ELF-1 (cell line): ENCODE data around the gene TMEM11.
"Not testable (repeated sequence)": the region's sequence is repeated elsewhere in the genome, so short reads cannot be mapped to it uniquely, and the experiment has no call there.

Experiments used
- DNase-seq: peaks from one replicate; pipeline ENCODE4 v3.0.0-alpha.2; 2016; ENCODE audit warnings: low read depth, low spot score

Gene TMEM11

DNA sequence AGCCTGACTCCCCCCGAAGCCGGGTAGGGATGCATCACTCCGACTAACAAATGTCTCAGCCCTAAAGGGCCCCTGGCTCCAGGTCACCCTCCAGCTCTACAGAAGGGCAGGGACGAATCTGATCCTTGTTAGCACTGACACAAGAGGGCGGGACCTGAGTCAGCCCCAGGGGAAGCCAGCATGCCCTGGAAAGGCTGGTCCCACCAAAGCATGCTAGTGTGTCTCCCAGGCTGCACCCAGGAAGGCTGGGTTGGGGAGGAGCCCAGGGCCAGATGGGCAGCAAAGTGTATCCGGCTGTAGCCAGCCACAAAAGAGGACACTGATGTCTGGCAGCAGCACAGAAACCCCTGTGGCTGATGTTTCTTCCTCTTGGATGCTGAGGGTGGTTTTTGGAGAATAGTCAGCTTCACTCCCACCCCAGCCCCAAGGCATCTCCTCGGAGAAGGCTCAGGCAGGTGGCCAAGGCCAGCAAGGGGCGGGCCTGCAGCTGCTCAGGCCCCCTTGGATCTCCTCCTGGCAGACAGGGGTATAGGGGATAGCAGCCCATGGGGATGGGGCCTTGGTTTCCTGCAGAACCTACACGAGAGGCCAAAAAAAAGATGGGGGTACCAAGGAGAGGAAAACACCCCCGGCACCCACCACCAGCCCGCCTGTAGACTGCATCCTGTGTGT, 28.2 kb upstream of the TMEM11 start:
- no peak for DNase-seq

DNA sequence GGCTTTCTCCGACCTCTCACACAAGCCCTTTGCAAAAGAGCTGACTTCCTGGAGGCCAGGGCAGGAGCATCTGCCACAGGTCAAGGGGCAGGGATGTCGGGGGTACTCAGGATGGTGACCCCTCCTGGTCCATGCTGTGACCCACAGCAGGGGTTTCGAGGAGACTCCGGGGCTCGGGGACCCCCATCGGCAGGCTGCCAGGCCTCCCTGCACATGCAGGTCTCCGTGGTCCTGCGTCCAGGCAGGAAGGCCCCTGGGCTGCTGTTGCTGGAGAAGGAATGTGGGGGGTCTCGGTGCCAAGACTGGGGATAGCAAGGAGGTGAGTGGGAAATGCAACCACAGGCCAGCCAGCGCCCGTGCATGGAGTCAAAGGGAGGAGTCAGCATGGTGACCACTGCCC, 27.6 kb upstream of the TMEM11 start:
- DNase-seq, result no peak

DNA sequence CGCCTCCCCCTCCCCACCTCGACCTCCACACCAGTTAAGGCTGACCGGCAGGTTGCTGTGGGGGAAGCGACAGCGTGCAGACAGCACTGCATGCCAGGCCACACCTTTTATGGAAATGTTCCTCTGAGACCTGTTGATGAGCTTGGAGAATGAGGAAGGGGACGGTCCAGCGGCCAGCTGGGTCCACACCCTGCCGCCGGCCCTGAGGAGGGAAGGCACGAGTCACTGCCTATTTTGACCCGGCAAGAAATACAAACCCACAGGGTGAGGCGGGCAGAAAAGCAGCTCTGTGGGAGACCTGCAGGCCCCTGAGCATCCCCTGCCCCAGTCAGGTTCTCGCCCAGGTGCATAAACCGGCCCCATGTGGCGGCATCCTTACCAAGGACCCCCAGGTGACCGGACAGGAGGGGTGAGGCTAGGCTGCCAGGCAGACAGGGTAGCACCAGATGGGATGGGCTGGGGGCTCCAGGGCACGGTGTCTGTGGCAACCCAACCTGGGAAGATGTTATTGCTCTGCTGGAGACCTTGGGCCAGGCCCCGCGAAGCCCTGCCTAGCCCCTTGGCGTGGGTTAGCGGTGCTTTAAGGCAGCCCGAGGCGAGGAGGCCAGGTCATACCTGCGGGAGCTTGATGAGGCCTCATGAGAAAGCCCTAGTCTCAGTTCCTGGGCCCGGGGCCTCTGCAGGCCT, 26.6 kb upstream of the TMEM11 start:
- DNase-seq, result no peak

DNA sequence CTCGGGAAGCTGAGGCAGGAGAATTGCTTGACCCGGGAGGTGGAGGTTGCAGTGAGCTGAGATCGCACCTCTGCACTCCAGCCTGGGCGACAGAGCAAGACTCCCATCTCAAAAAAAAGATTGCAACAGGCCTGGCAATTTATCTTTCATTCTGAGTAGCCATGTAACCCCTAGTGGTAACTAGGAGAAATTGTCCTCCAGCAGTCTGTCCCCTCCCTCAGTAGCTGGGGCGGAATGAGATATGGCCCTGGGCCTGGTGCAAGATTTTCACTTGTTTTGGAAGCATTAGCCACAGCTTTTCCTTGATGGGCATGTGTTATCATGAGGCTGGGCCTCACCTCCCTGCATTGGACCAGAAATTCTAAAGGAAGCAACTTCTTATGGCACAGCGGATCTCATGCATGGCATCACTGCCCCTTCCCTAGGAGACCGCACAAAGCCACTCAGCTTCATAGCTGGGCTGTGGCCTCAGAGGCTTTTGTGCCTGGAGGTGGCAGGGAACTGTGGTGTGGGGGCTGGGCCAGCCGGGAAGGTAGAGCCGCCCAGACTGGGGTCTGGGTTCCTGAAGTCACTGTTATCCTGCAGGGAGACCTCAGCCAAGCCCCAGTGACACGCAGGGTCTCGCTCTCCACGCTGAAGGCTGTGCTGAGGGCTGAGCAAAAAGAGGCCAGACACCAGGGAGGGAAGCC, 25.9 kb upstream of the TMEM11 start:
- DNase-seq, result peak; percentile 81

DNA sequence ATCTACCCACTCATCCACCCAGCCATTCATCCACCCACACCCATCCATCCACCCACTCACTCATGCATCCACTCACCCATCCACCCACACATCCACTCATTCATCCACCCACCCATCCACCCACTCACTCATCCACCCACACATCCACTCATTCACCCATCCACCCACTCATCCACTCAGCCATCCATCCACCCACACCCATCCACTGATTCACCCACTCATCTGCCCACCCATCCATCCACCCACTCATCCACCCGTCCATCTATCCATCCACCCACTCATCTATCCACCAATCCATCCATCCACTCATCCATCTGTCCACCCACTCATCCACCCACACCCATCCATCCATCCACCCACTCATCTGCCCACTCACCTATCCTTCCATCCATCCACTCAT, 22.0 kb upstream of the TMEM11 start:
- no peak for DNase-seq

DNA sequence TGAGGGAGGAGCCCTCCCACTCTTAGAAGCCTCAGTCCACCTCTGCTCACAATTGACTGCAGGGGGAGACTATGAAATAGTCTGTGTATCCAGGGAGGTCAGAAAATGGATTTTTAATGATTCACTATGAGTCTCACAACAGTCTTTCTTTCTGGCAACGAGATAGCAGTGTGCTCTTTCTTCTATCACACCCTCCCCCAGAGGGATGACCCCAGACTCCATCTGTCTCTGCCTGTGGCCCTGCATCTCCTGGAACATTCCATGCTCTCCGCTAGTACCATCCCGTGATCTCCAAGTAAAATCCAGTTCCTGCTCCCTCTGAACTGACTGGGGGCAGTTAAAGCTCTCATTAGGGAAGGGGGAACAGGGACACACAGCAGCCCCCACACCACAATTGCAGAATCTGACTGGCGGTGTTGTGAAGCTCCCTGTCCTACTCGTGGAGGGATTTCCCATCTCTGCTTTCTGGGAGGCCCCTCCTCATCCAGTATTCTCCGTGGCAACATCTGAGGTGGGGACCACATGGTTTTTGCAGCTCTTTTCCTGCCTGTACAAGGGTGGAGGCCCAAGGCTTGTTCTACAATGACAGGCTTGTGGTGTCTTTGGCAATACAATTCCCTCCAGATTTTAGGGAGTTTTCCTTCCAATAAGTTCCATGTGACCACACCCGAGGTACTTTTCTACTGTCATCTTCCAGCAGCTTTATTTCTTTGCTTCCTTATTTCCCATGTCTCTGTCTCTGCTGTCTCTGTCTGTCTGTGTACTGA, 19.8 kb upstream of the TMEM11 start:
- no peak for DNase-seq

DNA sequence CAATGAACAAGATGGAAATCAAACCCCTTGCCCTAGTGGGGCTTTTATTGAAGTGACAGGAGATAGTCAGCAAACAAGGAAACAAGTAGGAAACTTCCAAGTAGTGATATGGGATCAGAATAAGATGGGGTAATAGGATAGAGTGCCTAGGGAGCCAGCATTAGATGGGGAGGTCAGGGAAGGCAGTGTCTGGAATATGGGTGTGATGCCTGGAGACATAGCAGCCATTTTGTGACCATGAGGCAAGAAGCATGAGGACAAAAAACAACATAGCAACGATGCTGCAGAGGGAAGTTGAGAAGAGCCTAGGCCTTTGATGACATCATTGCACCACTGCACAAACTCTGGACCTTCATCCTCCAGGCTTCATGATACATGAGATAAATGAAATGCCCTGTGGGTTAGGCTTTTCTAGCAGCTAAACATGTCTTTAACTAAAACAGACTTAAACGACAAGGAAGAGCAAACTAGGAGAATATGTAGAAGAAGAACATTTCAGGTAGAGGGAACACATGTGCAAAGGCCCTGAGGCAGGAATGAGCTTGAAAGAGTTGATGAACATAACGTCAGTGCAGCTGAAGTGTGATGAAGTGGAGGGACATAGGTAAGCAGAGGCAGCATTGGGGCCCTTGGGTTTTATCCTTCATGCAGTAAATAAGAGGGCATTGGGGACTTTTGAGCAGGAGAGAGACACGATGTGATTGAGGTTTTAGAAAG, 18.2 kb upstream of the TMEM11 start:
- no peak for DNase-seq

DNA sequence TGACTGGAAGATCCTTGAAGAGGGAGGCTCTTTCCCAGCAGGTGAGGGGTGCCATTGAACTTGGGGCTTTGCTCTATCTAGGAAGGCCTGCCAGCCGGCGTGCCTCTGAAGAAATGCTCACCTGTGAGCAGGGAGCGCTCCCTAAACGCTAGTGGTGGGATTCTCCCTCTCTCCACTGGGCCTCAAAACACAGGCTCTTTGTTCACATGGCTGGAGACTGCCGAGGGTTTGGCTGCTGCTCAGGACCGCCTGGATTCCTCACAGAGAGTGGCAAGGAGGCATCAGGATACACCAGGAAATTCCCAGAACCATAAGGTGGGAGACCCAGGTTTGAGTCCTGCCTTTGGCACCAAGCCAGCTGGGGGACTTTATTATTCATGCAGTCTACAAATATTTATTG, 17.6 kb upstream of the TMEM11 start:
- DNase-seq, result no peak

DNA sequence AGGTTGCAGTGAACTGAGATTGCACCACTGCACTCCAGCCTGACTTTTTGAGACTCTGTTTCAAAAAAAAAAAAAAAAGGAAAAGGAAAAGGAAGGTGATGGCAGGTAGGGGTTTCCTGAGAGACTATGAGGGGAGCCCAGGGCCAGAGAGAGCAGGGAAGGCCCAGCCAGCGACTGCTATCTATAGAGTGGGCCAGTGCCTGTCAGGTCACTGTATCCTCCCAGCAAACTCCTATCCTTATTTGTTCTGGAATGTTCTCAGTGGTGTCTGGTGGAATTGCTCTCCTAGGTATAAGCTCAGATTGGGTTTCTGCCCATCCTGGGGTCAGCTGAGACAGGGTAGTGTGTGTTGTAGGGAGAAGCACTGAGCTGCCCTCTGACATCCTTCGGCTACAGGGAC, 14.9 kb upstream of the TMEM11 start:
- no peak for DNase-seq

DNA sequence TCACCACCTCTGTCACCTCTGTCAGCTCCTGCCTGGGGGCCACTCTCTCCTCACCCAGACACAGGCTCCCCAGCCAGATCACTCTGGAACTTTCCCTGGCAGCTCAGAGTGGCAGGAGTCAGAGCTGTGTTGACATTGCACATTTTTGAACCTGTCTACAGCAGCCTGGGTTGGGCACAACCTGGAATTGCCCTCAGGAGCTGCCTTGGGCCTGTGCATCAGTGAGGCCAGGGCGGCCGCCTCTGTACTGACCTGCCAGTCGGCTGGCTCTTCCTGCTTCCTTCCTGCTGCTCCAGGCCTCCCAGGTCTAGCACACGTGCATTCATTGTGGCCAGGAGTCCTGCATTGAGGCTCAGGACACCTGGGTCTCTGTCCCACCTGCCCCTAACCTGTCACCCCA, 14.2 kb upstream of the TMEM11 start:
- DNase-seq, result peak; percentile 60

DNA sequence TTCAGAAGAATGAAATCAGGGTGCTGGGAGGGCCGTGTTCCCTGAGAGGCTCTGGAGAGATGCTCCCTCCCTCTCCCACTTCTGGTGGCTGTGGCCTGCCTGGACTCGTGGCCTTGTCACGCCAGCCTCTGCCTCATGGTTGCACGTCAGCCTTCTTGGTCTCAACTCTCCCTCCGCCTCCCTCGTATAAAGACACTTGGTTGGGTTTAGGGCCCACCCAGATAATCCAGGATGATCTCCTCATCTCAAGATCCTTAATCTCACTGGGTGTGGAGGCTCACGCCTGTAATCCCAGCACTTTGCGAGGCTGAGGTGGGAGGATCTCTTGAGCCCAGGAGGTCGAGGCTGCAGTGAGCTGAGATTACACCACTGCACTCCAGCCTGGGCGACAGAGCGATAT, 13.3 kb upstream of the TMEM11 start:
- not testable (repeated sequence) for DNase-seq

DNA sequence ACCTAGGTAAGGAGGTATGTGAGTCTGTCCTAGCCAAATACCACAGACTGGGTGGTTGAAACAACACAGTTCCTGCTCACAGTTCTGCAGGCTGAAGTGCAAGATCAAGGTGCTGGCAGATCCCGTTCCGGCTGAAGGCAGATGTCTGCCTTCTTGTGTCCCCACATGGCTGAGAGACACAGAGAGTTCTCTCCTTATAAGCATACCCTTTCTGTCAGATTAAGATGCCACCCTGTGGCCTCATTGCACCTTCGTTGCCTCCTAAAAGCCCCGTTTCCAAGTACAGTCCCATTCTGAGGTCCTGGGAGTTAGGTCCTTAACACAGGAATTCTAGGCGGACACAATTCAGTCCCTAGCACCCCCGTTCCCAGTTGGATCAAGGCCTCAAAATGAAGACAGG, 9.1 kb upstream of the TMEM11 start:
- DNase-seq, result no peak

DNA sequence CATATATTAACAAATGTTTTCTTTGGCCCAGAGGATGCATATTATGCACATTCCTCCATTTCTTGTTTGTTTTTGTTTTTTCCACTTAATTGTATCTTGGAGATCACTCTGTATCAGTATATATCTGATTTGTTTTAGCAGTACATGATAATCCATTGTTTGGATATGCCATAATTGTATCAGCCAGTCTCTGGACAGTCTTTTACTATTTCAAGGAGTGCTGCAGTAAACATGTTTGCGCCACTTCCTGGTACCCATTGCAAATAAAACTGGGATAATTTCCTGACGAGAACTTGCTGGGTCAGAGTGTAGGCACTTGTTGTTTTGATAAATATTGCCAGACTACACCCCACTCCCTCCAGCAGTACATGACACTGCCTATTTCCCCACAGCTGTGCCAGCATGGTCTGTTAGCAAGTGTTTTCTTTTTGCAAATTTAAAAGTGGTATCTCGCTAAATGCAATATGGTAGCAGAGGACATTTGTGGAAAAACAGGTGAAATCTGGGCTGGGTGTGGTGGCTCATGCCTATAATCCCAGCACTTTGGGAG, 4.9 kb upstream of the TMEM11 start:
- no peak for DNase-seq

DNA sequence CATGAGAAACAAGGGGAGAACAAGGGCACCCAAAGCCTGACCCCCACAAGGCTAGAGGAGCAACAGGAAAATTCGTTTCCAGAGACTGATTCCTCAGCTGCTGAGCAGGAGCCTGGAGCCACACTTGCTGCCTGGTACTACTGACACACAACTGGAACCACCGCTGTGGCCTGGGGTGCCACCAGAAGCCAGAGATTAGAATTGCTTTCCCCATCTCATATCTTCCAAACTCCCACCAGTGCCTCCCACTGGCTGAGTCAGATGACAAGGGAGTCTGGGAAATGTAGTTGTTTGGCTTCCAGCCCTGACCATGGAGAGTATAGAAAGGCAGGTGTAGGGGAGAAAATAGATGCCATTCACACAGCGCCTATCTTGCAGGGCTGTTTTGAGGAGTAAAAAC, 4.1 kb upstream of the TMEM11 start:
- peak; percentile 39 for DNase-seq

DNA sequence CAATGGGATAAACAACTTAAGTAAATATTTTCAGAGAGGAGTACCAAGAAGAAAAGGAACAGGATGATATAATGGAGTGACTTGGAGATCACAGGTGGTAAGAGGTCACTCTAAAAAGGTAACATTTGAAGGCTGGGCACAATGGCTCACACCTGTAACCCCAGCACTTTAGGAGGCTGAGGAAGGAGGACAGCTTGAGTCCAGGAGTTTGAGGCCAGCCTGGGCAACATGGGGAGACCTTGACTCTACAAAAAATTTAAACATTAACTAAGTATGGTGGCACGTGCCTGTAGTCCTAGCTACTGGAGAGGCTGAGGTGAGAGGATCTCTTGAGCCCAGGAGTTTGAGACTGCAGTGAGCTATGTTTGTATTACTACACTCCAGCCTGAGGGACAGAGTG, 3.4 kb upstream of the TMEM11 start:
- DNase-seq, result no peak

DNA sequence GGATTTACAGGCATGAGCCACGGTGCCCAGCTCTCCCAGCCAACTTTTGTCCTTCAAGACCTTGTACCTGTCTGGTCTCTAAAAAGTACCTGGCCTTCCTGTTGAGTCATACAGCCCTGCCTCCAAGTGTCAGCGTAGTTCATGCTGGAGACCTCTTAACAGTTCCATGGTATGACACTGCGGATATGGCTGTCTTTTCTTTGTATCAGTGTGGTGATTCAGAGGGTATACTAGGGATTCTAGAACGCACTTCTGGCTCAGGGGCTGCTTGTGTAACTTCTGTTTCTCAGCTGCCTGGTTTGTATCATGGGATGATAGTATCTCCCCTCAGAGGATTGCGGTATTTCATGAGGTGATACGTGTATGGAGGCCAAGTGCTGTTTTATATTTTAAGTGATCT, 2.0 kb upstream of the TMEM11 start:
- no peak for DNase-seq

DNA sequence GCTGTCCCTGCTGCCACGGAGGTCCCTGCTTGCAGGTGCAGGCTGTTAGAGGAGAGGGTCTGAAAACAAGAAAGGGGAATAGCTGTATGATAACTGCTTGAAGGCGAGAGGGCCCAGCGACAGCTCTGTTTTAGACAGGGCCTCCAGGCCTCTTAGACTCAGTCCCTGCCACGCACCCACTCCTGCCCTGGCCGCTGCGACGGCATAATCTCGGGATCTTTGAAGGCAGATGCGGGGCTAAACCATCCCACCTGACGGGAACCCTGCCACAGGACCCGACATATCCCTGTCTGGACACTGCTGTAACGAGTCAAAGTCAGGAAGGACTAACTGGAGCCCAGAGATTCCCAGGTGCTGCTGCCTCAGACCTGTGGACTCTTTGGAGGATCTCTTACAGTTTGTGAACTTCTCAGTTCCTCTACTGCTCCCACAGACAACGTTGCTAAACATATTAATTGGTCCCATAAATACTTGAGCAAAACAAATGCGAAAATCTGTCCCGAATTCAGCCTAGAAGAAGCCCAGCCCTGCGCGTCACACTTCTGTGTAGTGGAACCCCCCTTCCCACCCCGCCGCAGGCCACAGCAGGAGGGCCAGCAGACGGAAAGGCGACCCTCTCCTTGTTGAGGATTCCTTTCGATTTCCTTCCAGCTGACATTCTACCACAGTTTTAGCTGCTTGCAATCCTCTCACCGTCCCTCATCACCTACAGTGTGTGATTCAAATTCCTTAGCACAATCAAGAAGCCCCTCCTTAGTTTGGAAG, 998 bp upstream of the TMEM11 start:
- peak; percentile 68 for DNase-seq

DNA sequence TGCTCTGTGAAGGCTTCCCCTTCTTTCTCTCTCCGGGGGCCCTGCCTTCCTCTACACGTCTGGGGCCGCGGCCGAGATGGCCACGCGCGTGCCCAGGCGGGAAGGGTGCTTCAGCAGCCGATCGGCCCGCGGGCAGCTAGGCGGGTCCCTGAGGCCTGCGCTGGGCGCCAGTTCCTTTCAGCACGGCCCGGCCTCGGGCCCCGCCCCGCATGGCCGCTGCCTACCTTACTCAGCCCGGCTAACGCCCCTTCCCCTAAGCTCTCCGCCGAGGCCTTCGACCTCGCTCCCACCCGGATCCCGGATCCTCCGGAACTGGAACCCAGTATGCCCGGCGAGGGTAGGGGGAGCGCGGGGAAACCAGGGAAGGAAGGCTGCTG, 335 bp downstream of the TMEM11 start:
- DNase-seq, result no peak

DNA sequence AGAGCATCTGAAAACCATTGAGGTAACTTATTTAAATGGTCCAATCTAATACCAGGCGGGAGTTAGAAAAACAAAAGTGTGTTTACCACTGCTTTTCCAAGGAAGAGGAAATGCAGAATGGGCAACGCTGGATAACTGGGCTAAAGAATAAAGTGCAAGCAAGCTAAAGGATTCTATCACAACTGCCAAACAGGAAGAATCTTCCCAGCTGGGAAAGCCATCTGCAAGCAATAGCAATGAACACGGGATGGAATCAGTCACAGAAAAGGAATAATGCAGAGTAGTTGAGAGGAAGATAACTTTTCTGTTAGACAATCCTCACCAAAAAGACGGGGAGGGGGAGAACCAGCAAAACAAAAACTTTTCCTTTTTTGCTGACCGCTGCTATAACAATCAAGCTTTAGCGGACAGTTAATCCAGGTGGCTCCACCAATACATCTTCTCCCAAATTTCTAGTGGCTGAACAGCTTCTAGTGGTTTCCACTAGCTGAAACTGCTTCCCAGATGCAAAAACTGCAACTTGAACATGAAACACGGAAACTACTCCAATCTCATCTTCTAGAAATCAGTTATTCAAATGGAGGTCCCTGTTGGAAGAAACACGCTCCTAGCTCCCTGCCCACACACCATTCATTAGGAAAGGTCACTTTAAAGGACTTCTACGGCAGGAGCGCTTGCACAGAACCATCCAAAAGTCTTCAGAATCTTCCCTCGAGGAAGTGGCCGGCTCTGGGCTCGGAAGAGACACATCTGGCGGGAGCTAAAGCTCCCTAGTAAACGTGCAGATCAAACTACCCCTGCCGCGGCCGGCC, 929 bp downstream of the TMEM11 start:
- no peak for DNase-seq
